ENCODE data around the gene MPV17. TPM values are rescaled to one million over a fixed set of nuclear protein-coding genes. Genes with fewer than 3 reads are reported as not detected.

Gene MPV17
- total RNA-seq, 1 experiment from 2014 or later: 51.5 TPM

GRCh38 chr2:27356382-27357181 is 33.7 kb upstream of the MPV17 start, which contains the start of gene GTF3C2:
GTF3C2 (minus strand) TSS chr2:27356764; CDS start chr2:27343554, 13,210 bp downstream.
- peak; percentile 91 for ATAC-seq
- ChIA-PET CTCF (interaction anchor here (1.3 to 1.9 kb wide), 3 partner anchors 13 to 53 kb away, joined by 3 to 14 read pairs (median 5); partner anchors contain the start of genes EIF2B4 and ZNF513), POLR2A (interaction anchor here (0.6 to 2.3 kb wide), 11 partner anchors 13 to 340 kb away, joined by 3 to 13 read pairs (median 4); partner anchors contain the start of genes CAD, EIF2B4, SLC30A3 and SNX17)
- peak within 1 kb of the TSS; percentile 93 for H3K4me3 Mint-ChIP-seq
- DNase-seq (ENCODE audit: low spot score): peak; percentile 95
- H3K27ac Mint-ChIP-seq: peak within 1 kb of the TSS; percentile 100
- H3K9me3 Mint-ChIP-seq: peaks cover 8% of the 10 kb centered on the region
- peaks cover 12% of the 10 kb centered on the region for H3K36me3 Mint-ChIP-seq
- peaks cover 41% of the 10 kb centered on the region for H3K4me1 Mint-ChIP-seq
- H3K27me3 Mint-ChIP-seq (ENCODE audit: low read depth): no peaks in the 10 kb centered on the region
- TF ChIP-seq PRDM15 (CRISPR knock-in tag; IDR thresholded peaks at IDR 0.05) (peak; percentile 50; the same call in 1 of the 2 replicates), SMAD4 (CRISPR knock-in tag; IDR thresholded peaks at IDR 0.05) (0 out of 2 replicates have a peak, but pooled peaks have one; percentile 47), CBFB (CRISPR knock-in tag; IDR thresholded peaks at IDR 0.05; ENCODE audit: low read depth) (peak; percentile 95; the same call in 1 of the 2 replicates), GABPB1 (CRISPR knock-in tag; IDR thresholded peaks at IDR 0.05) (peak; percentile 67), JAZF1 (CRISPR knock-in tag; IDR thresholded peaks at IDR 0.05) (no peak), ZNF232 (CRISPR knock-in tag; IDR thresholded peaks at IDR 0.05) (peak; percentile 47; the same call in 1 of the 2 replicates), ZNF671 (CRISPR knock-in tag; IDR thresholded peaks at IDR 0.05) (no peak), TEAD1 (CRISPR knock-in tag; IDR thresholded peaks at IDR 0.05) (0 out of 2 replicates have a peak, but pooled peaks have one; percentile 38), CREB1 (CRISPR knock-in tag; IDR thresholded peaks at IDR 0.05) (no peak), RELA (CRISPR knock-in tag; IDR thresholded peaks at IDR 0.05; ENCODE audit: borderline replicate concordance) (peak; percentile 52; the same call in 1 of the 2 replicates), HMGXB4 (CRISPR knock-in tag; IDR thresholded peaks at IDR 0.05) (peak; percentile 40; the same call in 1 of the 2 replicates), ZNF396 (CRISPR knock-in tag; IDR thresholded peaks at IDR 0.05; ENCODE audit: borderline replicate concordance) (no peak), KAT7 (CRISPR knock-in tag; IDR thresholded peaks at IDR 0.05; ENCODE audit: borderline replicate concordance) (peak; percentile 34; the same call in 1 of the 2 replicates), SP1 (CRISPR knock-in tag; conservative IDR thresholded peaks at IDR 0.05) (peak; percentile 85), ARID4B (CRISPR knock-in tag; IDR thresholded peaks at IDR 0.05; ENCODE audit: borderline replicate concordance) (no peak), MAX (CRISPR knock-in tag; IDR thresholded peaks at IDR 0.05) (peak; percentile 95), FOXK1 (CRISPR knock-in tag; IDR thresholded peaks at IDR 0.05) (peak; percentile 93), JUN (CRISPR knock-in tag; IDR thresholded peaks at IDR 0.05) (peak; percentile 43; the same call in 1 of the 2 replicates), SMAD3 (CRISPR knock-in tag; IDR thresholded peaks at IDR 0.05; ENCODE audit: borderline replicate concordance) (peak; percentile 57; the same call in 1 of the 2 replicates), NFE2L1 (CRISPR knock-in tag; IDR thresholded peaks at IDR 0.05) (peak; percentile 14; the same call in 1 of the 2 replicates), E2F1 (CRISPR knock-in tag; IDR thresholded peaks at IDR 0.05) (0 out of 2 replicates have a peak, but pooled peaks have one; percentile 44), USF1 (CRISPR knock-in tag; IDR thresholded peaks at IDR 0.05) (peak; percentile 68), ZBTB21 (CRISPR knock-in tag; IDR thresholded peaks at IDR 0.05; ENCODE audit: borderline replicate concordance) (peak; percentile 74; the same call in 1 of the 2 replicates)
- TF ChIP-seq, protein P1, sequence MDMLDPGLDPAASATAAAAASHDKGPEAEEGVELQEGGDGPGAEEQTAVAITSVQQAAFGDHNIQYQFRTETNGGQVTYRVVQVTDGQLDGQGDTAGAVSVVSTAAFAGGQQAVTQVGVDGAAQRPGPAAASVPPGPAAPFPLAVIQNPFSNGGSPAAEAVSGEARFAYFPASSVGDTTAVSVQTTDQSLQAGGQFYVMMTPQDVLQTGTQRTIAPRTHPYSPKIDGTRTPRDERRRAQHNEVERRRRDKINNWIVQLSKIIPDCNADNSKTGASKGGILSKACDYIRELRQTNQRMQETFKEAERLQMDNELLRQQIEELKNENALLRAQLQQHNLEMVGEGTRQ (CRISPR knock-in tag; IDR thresholded peaks at IDR 0.05): peak; percentile 73
